NK-92 (cell line): ENCODE results near the gene RITA1.

Experiments
- DNase-seq: peaks from one replicate; lab custom pipeline; 2025; ENCODE audit not compliant: unreplicated experiment; lab: John Stamatoyannopoulos, UW

The RITA1 gene

GRCh38 chr12:113152835-113153814 is 32.4 kb upstream of the RITA1 start:
- DNase-seq, result no peak

GRCh38 chr12:113154351-113154973 is 31.1 kb upstream of the RITA1 start:
- DNase-seq, result no peak

GRCh38 chr12:113155060-113155459 is 30.5 kb upstream of the RITA1 start:
- DNase-seq, result no peak

- DNase-seq, result no peak
These were observed 29.9 kb upstream of the RITA1 start for GRCh38 chr12:113155646-113156045.

GRCh38 chr12:113157218-113157859 is 28.2 kb upstream of the RITA1 start:
- no peak for DNase-seq

GRCh38 chr12:113158439-113159203 is 26.9 kb upstream of the RITA1 start:
- no peak for DNase-seq

- DNase-seq, result no peak
These were observed 25.6 kb upstream of the RITA1 start for GRCh38 chr12:113159937-113160336.

GRCh38 chr12:113161415-113162016 is 24.0 kb upstream of the RITA1 start:
- no peak for DNase-seq

GRCh38 chr12:113162102-113163029 is 23.2 kb upstream of the RITA1 start:
- DNase-seq, result no peak

GRCh38 chr12:113163030-113163360 is 22.5 kb upstream of the RITA1 start:
- DNase-seq, result no peak

GRCh38 chr12:113164014-113164413 is 21.5 kb upstream of the RITA1 start:
- no peak for DNase-seq

- no peak for DNase-seq
These were observed 19.7 kb upstream of the RITA1 start for GRCh38 chr12:113165521-113166450.

- no peak for DNase-seq
These were observed 17.7 kb upstream of the RITA1 start for GRCh38 chr12:113167868-113168267.

GRCh38 chr12:113169697-113170096 is 15.8 kb upstream of the RITA1 start:
- no peak for DNase-seq

GRCh38 chr12:113170457-113170856 is 15.1 kb upstream of the RITA1 start:
- no peak for DNase-seq

GRCh38 chr12:113170926-113171325 is 14.6 kb upstream of the RITA1 start:
- no peak for DNase-seq

- no peak for DNase-seq
These were observed 14.0 kb upstream of the RITA1 start for GRCh38 chr12:113171543-113171942.

- DNase-seq, result no peak
These were observed 13.3 kb upstream of the RITA1 start for GRCh38 chr12:113172185-113172584.
